Muscle layer of colon (tissue), 2 donors: ENCODE measurements around the gene TMEM179B.
"Not testable (repeated sequence)": the region's sequence is repeated elsewhere in the genome, so short reads cannot be mapped to it uniquely, and the experiment has no call there.

Experiments
- H3K27ac ChIP-seq: one replicate; pipeline ENCODE4 v1.7.0; 2013; ENCODE audit warnings: low read depth, mild to moderate bottlenecking, low read length, moderate library complexity
- H3K27me3 ChIP-seq, 2 donors: one replicate each; pipeline ENCODE4 v1.7.0; 2013; ENCODE audit warnings: low read length in 2 of 2, mild to moderate bottlenecking in 2 of 2; ENCODE audit not compliant: insufficient read depth in 2 of 2, control insufficient read depth in 1 of 2
- H3K36me3 ChIP-seq: one replicate; pipeline ENCODE4 v1.7.0; 2013; ENCODE audit warnings: mild to moderate bottlenecking, low read length; ENCODE audit not compliant: insufficient read depth
- H3K4me1 ChIP-seq: one replicate; pipeline ENCODE4 v1.7.0; 2013; ENCODE audit warnings: mild to moderate bottlenecking, low read length; ENCODE audit not compliant: insufficient read depth
- H3K4me3 ChIP-seq, 2 donors: one replicate each; pipeline ENCODE4 v1.7.0; 2013; ENCODE audit warnings: low read length in 2 of 2, low read depth in 1 of 2, mild to moderate bottlenecking in 1 of 2, moderate library complexity in 1 of 2
- H3K9ac ChIP-seq: one replicate; pipeline ENCODE4 v1.7.0; 2013; ENCODE audit warnings: low read length
- H3K9me3 ChIP-seq: one replicate; pipeline ENCODE4 v1.7.0; 2013; ENCODE audit warnings: mild to moderate bottlenecking, low read length
- donor health status: abdominal sarcoma.
- donor health status: Adenocarcinoma of cecum.

TMEM179B gene

DNA sequence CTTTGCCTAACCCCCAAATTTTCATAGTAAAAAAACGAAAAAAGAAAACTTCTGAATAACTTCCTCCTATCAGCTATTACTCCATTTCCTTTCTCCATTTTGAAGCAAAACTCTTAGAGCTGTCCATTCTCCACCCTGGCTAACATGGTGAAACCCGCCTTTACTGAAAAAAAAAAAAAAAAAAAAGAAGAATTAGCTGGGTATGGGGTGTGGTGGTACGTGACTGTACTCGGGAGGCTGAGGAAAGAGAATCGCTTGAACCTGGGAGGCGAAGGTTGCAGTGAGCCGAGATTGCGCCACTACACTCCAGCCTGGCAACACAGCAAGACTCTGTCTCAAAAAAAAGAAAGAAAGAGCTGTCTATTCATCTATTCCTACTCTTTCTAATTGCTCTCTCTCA is 29.4 kb downstream of the TMEM179B start:
- Histone ChIP-seq H3K36me3 (peaks cover 25% of the 10 kb centered on the region), H3K27me3 (no peaks in the 10 kb centered on the region), H3K4me3 (no peak overlapping the region), H3K27ac (no peak overlapping the region), H3K9me3 (no peaks in the 10 kb centered on the region), H3K9ac (no peak overlapping the region), H3K4me1 (no peaks in the 10 kb centered on the region)

DNA sequence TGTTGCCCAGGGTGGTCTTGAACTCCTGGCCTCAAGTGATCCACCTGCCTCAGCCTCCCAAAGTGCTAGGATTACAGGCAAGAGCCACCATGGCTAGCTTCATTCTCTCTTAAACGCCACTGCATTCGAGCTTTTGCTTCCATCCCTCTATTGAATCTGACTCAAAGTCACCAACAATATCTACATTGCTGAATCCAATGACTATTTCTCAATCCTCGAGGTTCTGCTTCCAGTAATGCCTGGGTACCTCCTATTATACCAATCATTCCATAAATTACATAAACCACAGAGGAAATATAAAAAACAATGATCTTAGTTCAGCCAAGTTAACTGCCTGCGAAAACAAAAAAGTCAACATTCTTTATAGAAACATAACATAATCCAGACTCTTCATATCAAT is 29.9 kb downstream of the TMEM179B start:
- Histone ChIP-seq H3K4me1 (no peaks in the 10 kb centered on the region), H3K9ac (no peak overlapping the region), H3K4me3 (no peak overlapping the region), H3K27ac (no peak overlapping the region), H3K9me3 (no peaks in the 10 kb centered on the region), H3K27me3 (no peaks in the 10 kb centered on the region), H3K36me3 (peaks cover 28% of the 10 kb centered on the region)

DNA sequence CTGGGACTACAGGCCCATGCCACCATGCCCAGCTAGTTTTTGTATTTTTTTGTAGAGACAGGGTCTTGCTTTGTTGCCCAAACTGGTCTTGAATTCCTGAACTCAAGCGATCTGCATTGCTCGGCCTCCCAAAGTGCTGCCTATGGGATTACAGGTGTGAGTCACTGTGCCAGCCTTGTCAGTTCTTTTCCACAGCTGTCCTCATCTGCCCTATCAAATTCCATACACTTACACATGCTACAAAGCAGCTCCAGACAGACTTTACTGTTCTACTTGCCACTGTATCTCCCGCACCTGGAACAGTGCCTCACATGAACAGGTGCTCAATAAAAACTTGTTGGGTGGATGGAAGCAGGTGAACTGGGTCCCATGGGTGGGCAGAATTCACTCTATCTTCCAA is 36.5 kb downstream of the TMEM179B start:
- H3K4me1 ChIP-seq, result no peaks in the 10 kb centered on the region
- H3K9ac ChIP-seq, result no peak overlapping the region
- H3K4me3 ChIP-seq, result no peak overlapping the region
- no peak overlapping the region for H3K27ac ChIP-seq
- H3K9me3 ChIP-seq, result no peaks in the 10 kb centered on the region
- H3K36me3 ChIP-seq, result peaks cover 71% of the 10 kb centered on the region
- no peaks in the 10 kb centered on the region for H3K27me3 ChIP-seq

DNA sequence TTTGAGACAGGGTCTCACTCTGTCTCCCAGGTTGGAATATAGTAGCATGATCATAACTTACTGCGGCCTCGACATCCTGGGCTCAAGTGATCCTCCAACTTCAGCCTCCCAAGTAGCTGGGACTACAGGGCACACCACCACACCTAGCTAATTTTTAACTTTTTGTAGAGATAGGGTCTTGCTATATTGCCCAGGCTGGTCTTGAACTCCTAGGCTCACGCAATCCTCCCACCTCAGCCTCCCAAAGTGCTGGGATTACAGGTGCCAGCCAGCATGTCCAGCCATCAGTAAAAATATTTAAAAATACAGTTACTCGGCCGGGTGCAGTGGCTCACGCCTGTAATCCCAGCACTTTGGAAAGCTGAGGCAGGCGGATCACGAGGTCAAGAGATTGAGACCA is 40.9 kb downstream of the TMEM179B start:
- not testable (repeated sequence) for H3K4me3 ChIP-seq, H3K9me3 ChIP-seq, H3K27me3 ChIP-seq, H3K9ac ChIP-seq, H3K27ac ChIP-seq
- Histone ChIP-seq H3K4me1 (peaks cover 20% of the 10 kb centered on the region), H3K36me3 (peaks cover 47% of the 10 kb centered on the region)

DNA sequence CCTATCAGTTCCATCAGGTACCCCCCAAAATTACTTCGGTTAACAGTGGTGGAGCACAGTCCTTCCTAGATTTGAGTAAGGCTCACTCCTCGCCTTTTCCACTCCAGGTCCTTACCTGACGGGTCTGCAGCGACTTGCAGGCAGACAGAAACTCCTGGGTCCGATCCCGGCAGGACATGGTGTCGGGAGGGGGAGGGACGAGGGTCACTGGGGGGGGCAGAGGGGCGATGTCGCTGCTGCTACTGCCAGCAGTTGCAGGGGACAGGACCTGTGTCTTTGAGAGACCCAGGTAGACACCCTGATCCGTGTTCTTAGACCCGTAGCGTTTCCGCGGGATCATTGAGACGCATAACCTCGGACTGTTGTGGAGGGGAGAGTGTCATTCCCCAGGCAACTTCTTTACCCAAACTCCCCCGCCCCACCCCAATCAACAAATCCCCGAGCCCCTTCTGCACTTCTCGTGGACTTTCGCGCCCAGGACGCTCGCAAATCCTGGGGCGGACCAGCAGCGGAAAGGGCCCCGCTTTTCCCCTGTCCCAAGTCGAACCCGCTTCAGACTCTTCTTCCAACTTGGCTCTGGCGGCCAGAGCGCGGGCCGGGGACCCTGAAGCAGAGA is 43.8 kb downstream of the TMEM179B start:
- Histone ChIP-seq H3K9ac (peak overlapping the region; percentile 94), H3K4me3 (peak overlapping the region; percentile 85 to 93), H3K4me1 (peaks cover 28% of the 10 kb centered on the region), H3K9me3 (no peaks in the 10 kb centered on the region), H3K36me3 (peaks cover 45% of the 10 kb centered on the region), H3K27me3 (no peaks in the 10 kb centered on the region), H3K27ac (peak overlapping the region; percentile 97)

DNA sequence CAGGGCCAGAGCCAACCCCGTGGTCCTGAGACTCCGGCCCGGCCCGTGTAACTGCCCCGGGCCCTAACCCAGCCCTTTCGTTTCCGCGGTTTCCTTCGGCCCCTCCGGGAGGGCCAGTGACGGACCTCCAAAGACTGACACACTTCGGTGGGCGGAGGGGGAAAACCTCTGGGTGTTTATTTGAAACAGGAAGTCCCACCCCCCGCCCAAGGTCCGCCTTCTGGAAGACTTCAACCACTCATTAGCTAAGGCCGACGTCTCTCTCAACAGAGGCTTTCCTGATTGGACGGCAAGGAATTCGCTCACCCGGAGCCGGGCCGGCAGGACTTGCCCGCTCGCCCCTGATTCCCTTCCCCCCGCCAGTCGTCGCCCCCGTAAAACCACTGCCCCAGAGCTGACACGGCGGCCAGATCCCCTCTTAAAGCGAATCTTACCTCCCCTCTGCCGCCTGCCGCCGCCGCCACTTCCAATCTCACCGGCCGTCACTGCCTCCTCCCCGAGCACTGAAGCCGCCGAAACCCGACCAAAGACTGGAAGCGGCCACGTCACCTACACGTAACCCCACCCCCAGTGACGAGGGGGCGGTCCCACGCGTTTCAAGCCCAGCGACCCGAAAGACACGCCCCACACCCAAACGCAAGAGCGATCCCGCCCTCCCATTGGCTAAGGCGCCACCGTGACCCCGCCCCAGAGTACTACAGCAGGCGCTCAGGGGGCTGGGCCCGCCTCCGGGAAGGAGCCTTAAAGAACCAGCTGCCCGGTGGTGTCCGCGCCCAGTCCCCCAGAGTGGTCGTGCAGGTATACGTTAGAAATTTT is 44.5 kb downstream of the TMEM179B start, which contains the start of gene STX5:
STX5 (minus strand) TSS at position 532 of the 816 bp plus-strand sequence. CDS start 808 bp downstream, outside the sequence.
- H3K36me3 ChIP-seq, result peaks cover 49% of the 10 kb centered on the region
- peaks cover 28% of the 10 kb centered on the region for H3K4me1 ChIP-seq
- H3K9ac ChIP-seq, result peak within 1 kb of the TSS; percentile 94
- no peaks in the 10 kb centered on the region for H3K9me3 ChIP-seq
- peak within 1 kb of the TSS; percentile 97 for H3K27ac ChIP-seq
- H3K27me3 ChIP-seq, result no peaks in the 10 kb centered on the region
- peak within 1 kb of the TSS; percentile 85 to 93 for H3K4me3 ChIP-seq

DNA sequence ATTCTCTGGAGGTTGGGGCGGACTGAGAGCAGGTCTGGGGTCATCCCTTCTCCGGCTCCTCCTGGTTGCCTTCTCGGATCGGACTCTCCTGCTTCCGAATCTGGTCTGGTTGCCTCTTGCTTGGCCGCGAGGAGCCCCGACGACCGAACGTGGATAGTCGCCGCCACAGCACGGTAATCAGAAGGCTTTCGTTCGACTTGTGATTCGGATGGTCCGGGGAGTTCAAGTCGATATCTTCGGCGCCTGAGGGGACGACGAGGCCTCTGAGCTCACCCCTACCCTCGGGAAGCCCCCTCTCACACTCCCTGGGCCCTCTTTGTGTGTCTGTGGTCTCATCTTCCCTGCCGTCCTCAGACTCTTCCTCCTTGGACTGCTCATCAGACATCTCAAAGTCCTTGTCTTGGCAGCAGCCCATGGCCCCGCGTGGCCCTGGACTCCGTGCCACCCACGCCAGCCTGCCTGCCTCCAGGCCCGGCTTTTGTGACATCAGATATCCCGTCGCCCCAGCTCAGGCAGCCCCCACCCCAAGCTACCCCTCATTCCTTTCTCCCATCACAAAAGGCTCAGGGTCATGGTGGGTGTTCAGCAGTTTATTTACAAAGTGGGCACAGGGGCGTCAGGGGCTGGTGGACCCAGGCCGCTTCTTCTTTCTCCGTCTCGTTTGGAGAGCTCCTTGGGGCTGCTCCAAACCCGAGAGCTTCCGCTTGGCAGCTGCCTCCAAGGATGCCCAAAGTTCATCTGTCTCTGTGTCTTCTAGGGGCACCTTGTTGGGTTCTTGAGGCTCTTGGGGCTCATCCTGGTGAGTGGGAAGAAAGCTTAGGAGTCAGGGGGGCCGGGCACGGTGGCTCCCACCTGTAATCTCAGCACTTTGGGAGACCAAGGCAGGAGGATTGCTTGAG is 45.4 kb downstream of the TMEM179B start, which contains the start of gene TEX54:
TEX54 (minus strand) TSS at position 506 of the 899 bp plus-strand sequence.
- H3K4me1 ChIP-seq, result peaks cover 28% of the 10 kb centered on the region
- H3K36me3 ChIP-seq, result peaks cover 41% of the 10 kb centered on the region

DNA sequence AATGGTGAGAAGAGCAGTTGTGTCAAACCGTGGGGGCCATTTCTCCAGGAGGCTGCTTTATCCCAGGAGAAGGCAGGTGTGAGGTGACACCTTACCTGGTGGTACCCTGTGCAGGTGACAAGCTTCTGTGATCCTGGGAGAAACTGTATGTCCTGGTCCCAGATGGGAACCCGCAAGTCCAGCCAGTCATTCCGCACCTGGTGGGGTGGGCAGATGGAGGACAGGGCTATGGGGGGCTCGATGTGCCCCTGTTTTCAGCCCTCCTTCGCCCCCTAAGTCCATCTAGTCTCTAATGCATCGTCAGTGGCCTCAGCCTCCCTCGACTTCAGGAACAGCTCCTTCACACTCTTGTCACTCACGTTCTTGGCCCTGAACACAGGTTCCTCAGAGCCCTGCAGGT is 48.1 kb downstream of the TMEM179B start:
- Histone ChIP-seq H3K9ac (no peak overlapping the region), H3K4me1 (peaks cover 20% of the 10 kb centered on the region), H3K27me3 (no peaks in the 10 kb centered on the region)

More for the DNA sequence above, 45.4 kb downstream of the TMEM179B start, which contains the start of gene TEX54:
- Histone ChIP-seq H3K9ac (peak within 1 kb of the TSS; percentile 94), H3K27me3 (no peaks in the 10 kb centered on the region), H3K4me3 (peak within 1 kb of the TSS; percentile 85 to 93), H3K9me3 (no peaks in the 10 kb centered on the region), H3K27ac (peak within 1 kb of the TSS; percentile 97)

DNA sequence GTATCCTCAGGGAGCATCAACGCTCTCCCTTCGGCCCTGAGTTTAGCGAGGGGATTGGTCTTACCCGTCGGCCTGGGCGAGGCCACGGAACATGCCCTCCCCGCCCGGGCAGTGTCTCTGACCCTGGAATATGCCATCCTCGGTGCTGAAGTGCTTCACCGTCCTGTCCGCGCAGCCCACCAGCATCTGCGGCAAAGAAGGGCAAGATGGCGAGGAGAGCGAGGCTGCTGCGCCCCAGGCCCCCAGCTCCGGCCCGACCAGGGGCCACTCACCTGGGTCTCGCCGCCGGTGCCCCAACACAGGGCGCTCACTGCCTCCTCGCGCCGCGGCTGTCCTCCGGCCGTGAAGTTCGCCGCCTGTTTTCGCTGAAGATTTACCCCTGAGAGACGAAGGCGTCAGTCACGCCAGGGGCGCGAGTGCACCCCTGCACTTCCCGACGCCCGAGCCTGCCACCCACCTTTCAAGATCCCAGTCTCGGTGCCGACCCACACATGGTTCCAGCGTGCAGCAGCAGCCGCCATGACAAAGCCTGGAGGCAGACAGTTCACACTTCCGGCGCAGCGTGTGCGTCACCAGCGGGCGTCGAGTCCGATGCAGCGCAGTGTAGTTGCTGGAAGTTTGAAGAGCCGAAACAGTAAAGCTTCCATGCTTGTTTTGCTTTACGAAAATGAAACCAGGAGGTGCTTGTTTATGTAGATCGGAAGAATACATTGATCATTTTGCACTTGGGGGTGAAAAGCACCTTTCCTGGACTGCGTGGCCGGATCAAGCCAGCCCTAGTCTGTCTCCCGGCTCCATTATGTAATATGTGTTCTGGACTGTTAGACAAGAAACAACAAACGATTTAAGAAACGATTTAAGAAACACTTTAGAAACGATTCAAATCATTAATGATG is 52.1 kb downstream of the TMEM179B start, which contains the start of gene WDR74:
WDR74 (minus strand) TSS at position 541 of the 896 bp plus-strand sequence; CDS start at position 521, 20 bp downstream.
- Histone ChIP-seq H3K9me3 (no peaks in the 10 kb centered on the region), H3K4me1 (peaks cover 5% of the 10 kb centered on the region), H3K4me3 (peak within 1 kb of the TSS; percentile 90 to 96), H3K27ac (peak within 1 kb of the TSS; percentile 100), H3K9ac (peak within 1 kb of the TSS; percentile 81), H3K36me3 (peaks cover 25% of the 10 kb centered on the region), H3K27me3 (no peaks in the 10 kb centered on the region)

More for the DNA sequence above, 48.1 kb downstream of the TMEM179B start:
- H3K4me3 ChIP-seq, result no peak overlapping the region
- no peak overlapping the region for H3K27ac ChIP-seq
- no peaks in the 10 kb centered on the region for H3K9me3 ChIP-seq
- peaks cover 34% of the 10 kb centered on the region for H3K36me3 ChIP-seq
